IPS-NIHi11 (cell line): ENCODE results near the gene UNC5C.

Source experiments
- DNase-seq: peaks from one replicate; pipeline ENCODE4 v3.0.0; 2012; ENCODE audit warnings: mixed read lengths, low spot score

Gene UNC5C

DNA sequence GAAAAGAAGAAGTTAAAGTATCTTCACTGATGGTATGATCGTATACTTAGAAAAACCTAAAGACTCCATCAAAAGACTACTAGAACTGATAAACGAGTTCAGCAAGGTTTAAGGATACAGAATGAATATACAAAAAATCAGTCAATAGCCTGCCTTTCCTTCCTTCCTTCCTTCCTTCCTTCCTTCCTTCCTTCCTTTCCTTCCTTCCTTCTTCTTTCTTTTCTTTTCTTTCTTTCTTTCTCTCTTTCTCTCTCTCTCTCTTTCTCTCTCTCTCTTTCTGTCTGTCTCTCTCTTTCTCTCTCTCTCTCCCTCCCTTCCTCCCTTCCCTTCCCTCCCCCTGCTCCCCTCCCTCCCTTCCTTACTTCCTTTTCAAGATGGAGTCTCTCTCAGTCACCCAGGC lies 428.3 kb downstream of the UNC5C start:
- DNase-seq, result no peak

DNA sequence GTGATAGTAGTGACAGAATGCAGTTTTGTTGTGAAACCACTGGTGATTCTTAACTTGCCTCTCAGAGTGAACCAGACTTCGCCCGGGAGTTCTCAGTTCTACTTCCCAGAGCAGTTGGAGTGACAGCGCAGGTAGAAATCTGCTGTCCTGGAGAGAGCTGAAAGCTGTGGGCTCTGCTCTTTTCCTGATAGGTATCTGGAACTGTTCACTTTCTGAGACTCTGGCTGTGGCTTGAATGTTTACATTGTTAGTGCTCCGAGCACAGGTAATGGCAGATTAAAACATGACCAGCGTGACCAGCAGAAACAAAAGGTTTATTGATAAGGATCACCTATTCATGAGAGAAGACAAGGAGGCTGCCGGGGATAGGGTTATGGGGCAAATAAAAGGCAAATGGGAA lies 430.3 kb downstream of the UNC5C start:
- DNase-seq, result no peak

DNA sequence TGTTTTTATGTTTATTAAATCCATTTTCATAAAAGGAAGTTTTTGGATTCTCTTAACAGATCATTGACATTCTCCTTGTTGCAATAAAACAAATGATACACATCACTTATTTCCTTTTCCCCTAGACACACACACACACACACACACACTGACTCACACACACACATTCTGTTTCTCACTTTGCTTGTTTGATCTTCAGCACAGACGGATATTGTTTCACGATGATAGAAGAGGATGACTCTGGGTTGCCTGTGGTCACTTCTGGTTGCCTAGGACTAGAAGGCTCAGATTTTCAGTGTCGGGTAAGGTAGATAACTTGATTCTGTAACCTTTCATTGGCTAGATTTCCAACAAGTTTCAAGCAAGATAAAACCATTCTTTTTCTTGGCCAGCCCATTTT lies 434.3 kb downstream of the UNC5C start:
- DNase-seq, result no peak
